Dendritic cell treated with granulocyte-macrophage colony-stimulating factor and Interleukin-4, amounts not matched to agents 40 ng/mL and 50 ng/mL, for 4 days (primary cell): ENCODE results near the gene MYL12B.

ENCODE experiments used
- H3K27ac Mint-ChIP-seq: one replicate; pipeline ENCODE4 v1.8.0; 2022; ENCODE audit warnings: mild to moderate bottlenecking, mixed read lengths
- H3K27me3 Mint-ChIP-seq: one replicate; pipeline ENCODE4 v1.8.0; 2022; ENCODE audit warnings: mild to moderate bottlenecking, mixed read lengths
- H3K36me3 Mint-ChIP-seq: one replicate; pipeline ENCODE4 v1.8.0; 2022; ENCODE audit warnings: low read depth, mixed read lengths
- H3K4me1 Mint-ChIP-seq: one replicate; pipeline ENCODE4 v1.8.0; 2022; ENCODE audit warnings: low read depth, mixed read lengths
- H3K4me3 Mint-ChIP-seq: one replicate; pipeline ENCODE4 v1.8.0; 2022; ENCODE audit warnings: mild to moderate bottlenecking, moderate library complexity, mixed read lengths
- H3K9me3 Mint-ChIP-seq: one replicate; pipeline ENCODE4 v1.8.0; 2022; ENCODE audit warnings: mixed read lengths
- intact Hi-C: fragments of 100-400 bp; cut with micrococcal nuclease; formaldehyde crosslinking; loops from one replicate; pipeline ENCODE4 v1.15.0; 2022

MYL12B gene

DNA sequence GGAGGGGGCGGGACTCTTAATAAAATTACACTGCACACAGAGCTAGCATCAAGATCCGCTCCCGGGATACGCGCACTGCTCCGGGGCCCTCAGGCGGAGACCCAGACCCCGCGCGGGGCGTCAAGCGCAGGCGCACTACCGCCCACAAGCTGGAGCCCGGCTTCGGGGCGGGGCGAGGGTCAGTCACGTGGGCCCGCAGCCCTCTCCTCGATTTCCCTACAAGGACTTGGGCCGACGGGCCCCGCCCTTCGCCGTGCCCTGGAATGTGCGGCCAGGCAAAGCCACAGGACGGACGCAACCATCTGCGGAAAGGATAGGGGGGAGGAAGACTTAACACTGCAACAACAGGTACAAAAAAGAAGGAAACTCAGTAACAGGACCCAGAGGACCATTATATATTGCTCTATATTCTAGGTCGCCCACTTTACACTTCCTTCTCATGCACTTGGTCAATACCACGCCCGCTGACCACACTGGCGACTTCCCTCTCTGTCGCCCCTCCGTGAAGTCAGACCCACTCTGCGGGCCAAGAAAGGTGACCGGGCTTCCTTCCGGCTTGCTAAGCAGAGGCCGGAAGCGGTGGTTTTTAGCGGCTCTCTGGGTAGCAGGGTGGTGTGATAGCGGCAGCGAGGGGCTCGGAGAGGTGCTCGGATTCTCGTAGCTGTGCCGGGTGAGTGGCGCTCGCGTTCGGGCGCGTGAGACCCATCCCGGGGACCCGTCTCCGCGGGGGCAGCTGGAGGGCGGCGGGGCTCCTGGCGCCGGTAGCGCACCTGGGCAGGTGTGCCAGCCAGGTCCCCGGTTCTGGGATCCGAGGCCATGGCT lies 14.5 kb upstream of the MYL12B start, which contains the start of gene MYL12A:
Gene MYL12A, plus strand, starts transcription at position 562 of the 822 bp plus-strand sequence. CDS start 5,447 bp downstream, outside the sequence.
- peak within 1 kb of the TSS; percentile 85 for H3K4me3 Mint-ChIP-seq
- no peaks in the 10 kb centered on the region for H3K9me3 Mint-ChIP-seq
- intact Hi-C loops: loop anchor here (1.0 to 10.0 kb wide), 7 partner anchors 10 to 590 kb away; partner anchors contain the start of genes LPIN2 and SMCHD1
- peaks cover 34% of the 10 kb centered on the region for H3K36me3 Mint-ChIP-seq
- peak within 1 kb of the TSS; percentile 99 for H3K27ac Mint-ChIP-seq
- H3K27me3 Mint-ChIP-seq: no peaks in the 10 kb centered on the region
- peaks cover 47% of the 10 kb centered on the region for H3K4me1 Mint-ChIP-seq

- no peaks in the 10 kb centered on the region for H3K9me3 Mint-ChIP-seq
- H3K27ac Mint-ChIP-seq: peak overlapping the region; percentile 99
- peak overlapping the region; percentile 85 for H3K4me3 Mint-ChIP-seq
- H3K36me3 Mint-ChIP-seq: peaks cover 35% of the 10 kb centered on the region
- peaks cover 50% of the 10 kb centered on the region for H3K4me1 Mint-ChIP-seq
- H3K27me3 Mint-ChIP-seq: no peaks in the 10 kb centered on the region
- intact Hi-C loops: loop anchor here (1.0 to 10.0 kb wide), 5 partner anchors 9 to 591 kb away; partner anchors contain the start of genes LPIN2 and SMCHD1
Measured at GRCh38 chr18:3248062-3248657, 13.8 kb upstream of the MYL12B start.

DNA sequence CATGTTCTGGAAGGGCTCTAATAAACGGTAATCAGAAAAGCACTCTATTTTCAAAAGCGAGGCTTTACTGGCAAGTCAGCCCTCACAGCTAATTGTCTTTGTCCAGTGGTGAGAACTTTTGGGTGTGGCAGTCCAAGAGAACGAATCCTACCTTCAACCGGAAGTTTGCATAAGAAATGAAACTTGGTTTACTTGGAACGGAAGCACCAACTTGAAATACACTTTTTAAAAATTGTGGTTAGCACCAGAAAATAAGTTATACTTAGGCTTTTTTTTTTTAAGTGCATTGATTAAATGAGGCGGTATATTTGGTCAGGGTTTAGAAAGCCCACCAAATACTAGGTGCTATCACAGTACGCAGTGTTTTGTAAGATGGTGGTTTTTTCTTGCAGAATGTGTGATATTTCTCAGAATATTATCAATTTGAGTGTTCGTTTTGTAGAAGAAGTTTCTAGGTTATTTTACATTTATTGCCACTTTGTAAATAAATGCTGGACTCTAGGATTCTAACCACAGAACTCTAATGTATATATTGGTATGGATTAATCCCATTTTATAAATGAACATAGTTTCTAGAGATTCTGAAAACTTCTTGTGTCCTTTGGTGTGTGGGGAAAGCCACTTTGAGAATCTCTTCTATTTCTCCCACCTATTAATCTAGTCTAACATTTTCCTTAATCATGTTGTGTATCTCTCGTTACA lies 13.1 kb upstream of the MYL12B start:
- Mint-ChIP-seq H3K4me1 (peaks cover 52% of the 10 kb centered on the region), H3K27me3 (no peaks in the 10 kb centered on the region), H3K27ac (peak overlapping the region; percentile 99), H3K4me3 (peak overlapping the region; percentile 85), H3K9me3 (no peaks in the 10 kb centered on the region), H3K36me3 (peaks cover 42% of the 10 kb centered on the region)
- intact Hi-C loops: loop anchor here (1.0 to 10.0 kb wide), 5 partner anchors 8 to 592 kb away; partner anchors contain the start of genes LPIN2 and SMCHD1

DNA sequence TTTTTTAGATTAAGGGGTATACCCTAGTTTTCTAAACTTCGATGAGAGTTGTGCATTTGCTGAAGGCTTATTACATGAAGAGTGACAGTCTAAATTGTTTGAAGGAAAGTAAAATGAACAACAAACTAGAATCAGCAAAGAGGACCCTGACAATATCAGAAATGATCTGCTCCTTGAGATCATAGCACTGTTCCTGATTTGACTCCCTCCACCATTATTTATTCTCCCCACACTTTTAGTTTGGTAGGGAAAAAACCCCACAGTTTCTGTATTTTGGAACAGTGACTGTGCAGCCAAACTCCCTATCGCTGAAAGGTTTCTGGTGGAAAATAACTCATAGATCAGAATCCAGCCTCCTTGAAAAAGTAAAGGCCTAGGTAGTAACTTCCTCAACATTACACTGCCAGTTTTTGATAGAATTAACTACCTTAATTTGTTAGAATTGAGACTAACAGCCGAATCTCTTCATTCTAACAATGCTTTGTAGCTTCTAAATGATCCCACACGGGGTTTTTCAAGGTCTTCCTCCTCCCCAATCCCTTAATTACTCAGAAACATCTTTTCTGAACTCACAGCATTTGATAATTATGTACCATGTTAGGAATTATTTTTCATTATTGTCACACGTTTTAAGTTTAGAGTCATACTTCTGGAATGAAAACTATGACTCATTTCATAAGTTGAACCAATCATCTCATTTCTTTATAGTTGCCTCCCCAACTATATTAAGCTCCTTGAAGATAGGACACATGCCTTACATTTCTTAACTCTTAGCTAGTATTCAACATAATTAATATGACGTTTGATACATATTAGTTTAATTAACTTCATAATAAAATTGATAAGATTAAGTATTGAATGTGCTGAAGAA lies 11.5 kb upstream of the MYL12B start:
- H3K36me3 Mint-ChIP-seq: peaks cover 59% of the 10 kb centered on the region
- H3K27ac Mint-ChIP-seq: peak overlapping the region; percentile 52
- intact Hi-C loops: no loop called here
- H3K27me3 Mint-ChIP-seq: no peaks in the 10 kb centered on the region
- H3K4me1 Mint-ChIP-seq: peaks cover 50% of the 10 kb centered on the region
- H3K9me3 Mint-ChIP-seq: no peaks in the 10 kb centered on the region
- H3K4me3 Mint-ChIP-seq: peak overlapping the region; percentile 50

- Mint-ChIP-seq H3K9me3 (no peaks in the 10 kb centered on the region), H3K27me3 (no peaks in the 10 kb centered on the region), H3K4me1 (peaks cover 48% of the 10 kb centered on the region), H3K27ac (no peak overlapping the region), H3K4me3 (no peak overlapping the region), H3K36me3 (peaks cover 68% of the 10 kb centered on the region)
- intact Hi-C loops: no loop called here
Measured at GRCh38 chr18:3251249-3251962, 10.5 kb upstream of the MYL12B start.

DNA sequence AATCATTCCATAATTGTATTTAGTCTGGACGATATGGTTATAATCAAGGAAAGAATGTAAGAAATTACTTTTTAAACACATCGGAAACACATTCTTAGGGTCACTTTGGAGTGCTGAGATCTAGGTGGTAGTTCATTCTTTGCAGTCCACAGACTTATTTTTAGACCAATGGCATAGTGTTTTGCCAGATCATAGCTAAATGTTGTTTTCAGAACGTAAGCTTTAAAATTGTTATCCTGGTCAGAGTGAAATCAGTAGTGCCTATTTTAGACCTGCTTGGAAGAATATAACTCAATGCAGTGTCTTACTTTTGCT lies 10.0 kb upstream of the MYL12B start:
- intact Hi-C loops: no loop called here
- H3K27me3 Mint-ChIP-seq: no peaks in the 10 kb centered on the region
- H3K9me3 Mint-ChIP-seq: no peaks in the 10 kb centered on the region
- H3K4me3 Mint-ChIP-seq: no peak overlapping the region
- no peak overlapping the region for H3K27ac Mint-ChIP-seq
- peaks cover 51% of the 10 kb centered on the region for H3K4me1 Mint-ChIP-seq
- H3K36me3 Mint-ChIP-seq: peaks cover 73% of the 10 kb centered on the region

- Mint-ChIP-seq H3K27me3 (no peaks in the 10 kb centered on the region), H3K36me3 (peaks cover 73% of the 10 kb centered on the region), H3K4me1 (peaks cover 58% of the 10 kb centered on the region), H3K27ac (no peak overlapping the region), H3K4me3 (no peak overlapping the region), H3K9me3 (no peaks in the 10 kb centered on the region)
- intact Hi-C loops: no loop called here
Measured at GRCh38 chr18:3252843-3253242, 9.1 kb upstream of the MYL12B start.

DNA sequence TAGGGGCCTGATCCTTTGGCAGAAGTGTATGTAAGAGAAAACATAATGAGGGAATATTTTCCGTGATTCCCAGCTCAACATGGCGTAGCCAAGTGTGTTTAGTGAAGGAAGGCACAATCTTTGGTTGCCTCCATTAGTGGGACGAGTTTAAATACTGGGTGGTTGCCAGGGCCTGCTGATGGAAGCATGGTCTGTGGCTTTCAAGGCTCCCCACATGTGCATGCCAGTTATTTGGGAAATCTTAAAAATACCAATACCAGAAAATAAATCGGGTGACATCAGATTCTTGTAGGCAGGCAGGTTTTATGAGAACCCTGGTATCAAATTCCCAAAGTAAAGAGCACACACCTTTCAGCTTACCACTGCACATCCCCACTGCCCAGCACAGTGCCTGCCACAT lies 7.2 kb upstream of the MYL12B start:
- H3K36me3 Mint-ChIP-seq: peaks cover 69% of the 10 kb centered on the region
- intact Hi-C loops: no loop called here

DNA sequence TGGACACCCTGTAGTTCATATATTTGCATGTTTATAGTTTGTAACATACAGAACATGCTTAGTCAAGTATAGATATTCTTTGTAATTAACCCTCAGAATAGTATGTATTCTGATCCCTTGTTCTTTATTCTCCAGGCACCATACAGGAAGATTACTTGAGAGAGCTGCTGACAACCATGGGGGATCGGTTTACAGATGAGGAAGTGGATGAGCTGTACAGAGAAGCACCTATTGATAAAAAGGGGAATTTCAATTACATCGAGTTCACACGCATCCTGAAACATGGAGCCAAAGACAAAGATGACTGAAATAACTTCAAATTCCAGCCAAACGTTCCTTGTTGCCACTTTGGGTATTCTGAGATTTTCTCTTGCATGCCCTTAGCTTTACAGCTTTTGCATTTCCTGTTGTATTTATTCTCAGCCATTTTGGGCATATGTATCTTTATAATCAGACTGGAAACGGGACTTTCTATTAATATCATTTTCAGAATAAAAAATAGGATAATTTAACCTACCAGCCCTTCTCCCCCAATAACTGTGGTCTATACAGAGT lies 6.2 kb upstream of the MYL12B start:
- Mint-ChIP-seq H3K4me1 (peaks cover 59% of the 10 kb centered on the region), H3K27ac (no peak overlapping the region), H3K4me3 (no peak overlapping the region), H3K36me3 (peaks cover 62% of the 10 kb centered on the region), H3K9me3 (no peaks in the 10 kb centered on the region), H3K27me3 (no peaks in the 10 kb centered on the region)
- intact Hi-C loops: no loop called here

More for the DNA sequence above, 7.2 kb upstream of the MYL12B start:
- no peak overlapping the region for H3K4me3 Mint-ChIP-seq
- H3K9me3 Mint-ChIP-seq: no peaks in the 10 kb centered on the region
- H3K27me3 Mint-ChIP-seq: no peaks in the 10 kb centered on the region
- no peak overlapping the region for H3K27ac Mint-ChIP-seq
- H3K4me1 Mint-ChIP-seq: peaks cover 59% of the 10 kb centered on the region

DNA sequence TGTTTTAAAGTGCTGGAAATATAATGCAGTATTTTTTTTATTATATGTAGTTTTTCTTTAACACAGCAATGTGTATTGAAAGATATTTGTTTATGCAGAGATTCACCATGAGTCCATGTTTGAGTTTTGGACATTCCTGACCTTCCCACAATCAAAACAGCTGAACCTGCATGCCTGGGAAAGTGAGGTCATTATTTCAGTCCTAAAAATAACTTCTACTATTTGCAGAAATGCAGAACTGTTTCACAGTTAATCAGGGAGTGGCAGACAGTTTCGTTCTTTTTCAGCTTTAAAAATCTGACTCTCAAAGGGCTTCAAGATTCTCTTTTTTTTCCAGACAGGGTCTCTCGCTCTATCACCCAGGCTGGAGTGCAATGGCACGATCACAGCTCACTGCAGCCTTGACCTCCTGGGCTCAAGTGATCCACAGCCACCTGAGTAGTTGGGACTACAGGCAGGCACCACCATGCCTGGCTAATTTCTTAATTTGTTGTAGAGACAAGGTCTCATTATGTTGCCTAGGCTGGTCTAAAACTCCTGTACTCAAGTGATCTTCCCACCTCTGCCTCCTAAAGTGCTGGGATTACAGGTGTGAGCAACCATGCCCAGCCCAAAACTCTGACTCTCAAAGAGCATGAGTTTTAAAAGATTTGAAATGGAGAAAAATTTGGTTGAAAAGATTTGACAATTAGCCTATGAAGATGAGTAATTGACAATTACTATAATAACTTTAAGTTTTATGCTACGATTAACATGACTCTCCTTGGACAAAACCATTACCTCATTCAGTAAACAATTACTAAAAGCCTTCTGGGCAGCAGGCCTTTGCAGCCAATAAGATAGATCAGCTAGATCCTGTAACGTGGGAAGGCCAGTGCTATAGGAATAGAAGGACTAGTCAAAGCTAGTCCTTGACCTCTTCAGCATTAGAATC lies 5.0 kb upstream of the MYL12B start:
- peaks cover 68% of the 10 kb centered on the region for H3K36me3 Mint-ChIP-seq

GRCh38 chr18:3257627-3258120 lies 4.3 kb upstream of the MYL12B start:
- H3K4me1 Mint-ChIP-seq: peaks cover 57% of the 10 kb centered on the region
- no peaks in the 10 kb centered on the region for H3K9me3 Mint-ChIP-seq
- intact Hi-C loops: loop anchor here (1.0 kb wide), 1 partner anchor 9 kb away; no protein-coding TSS in a partner anchor
- no peak overlapping the region for H3K4me3 Mint-ChIP-seq
- no peaks in the 10 kb centered on the region for H3K27me3 Mint-ChIP-seq
- peak overlapping the region; percentile 3 for H3K27ac Mint-ChIP-seq
- peaks cover 70% of the 10 kb centered on the region for H3K36me3 Mint-ChIP-seq

More for the DNA sequence above, 5.0 kb upstream of the MYL12B start:
- intact Hi-C loops: loop anchor here (1.0 kb wide), 1 partner anchor 9 kb away; no protein-coding TSS in a partner anchor
- H3K9me3 Mint-ChIP-seq: no peaks in the 10 kb centered on the region
- H3K4me3 Mint-ChIP-seq: no peak overlapping the region
- peak overlapping the region; percentile 67 for H3K27ac Mint-ChIP-seq
- peaks cover 57% of the 10 kb centered on the region for H3K4me1 Mint-ChIP-seq
- H3K27me3 Mint-ChIP-seq: no peaks in the 10 kb centered on the region
